ENCODE measurements around the gene RNASE13.

The RNASE13 gene

DNA sequence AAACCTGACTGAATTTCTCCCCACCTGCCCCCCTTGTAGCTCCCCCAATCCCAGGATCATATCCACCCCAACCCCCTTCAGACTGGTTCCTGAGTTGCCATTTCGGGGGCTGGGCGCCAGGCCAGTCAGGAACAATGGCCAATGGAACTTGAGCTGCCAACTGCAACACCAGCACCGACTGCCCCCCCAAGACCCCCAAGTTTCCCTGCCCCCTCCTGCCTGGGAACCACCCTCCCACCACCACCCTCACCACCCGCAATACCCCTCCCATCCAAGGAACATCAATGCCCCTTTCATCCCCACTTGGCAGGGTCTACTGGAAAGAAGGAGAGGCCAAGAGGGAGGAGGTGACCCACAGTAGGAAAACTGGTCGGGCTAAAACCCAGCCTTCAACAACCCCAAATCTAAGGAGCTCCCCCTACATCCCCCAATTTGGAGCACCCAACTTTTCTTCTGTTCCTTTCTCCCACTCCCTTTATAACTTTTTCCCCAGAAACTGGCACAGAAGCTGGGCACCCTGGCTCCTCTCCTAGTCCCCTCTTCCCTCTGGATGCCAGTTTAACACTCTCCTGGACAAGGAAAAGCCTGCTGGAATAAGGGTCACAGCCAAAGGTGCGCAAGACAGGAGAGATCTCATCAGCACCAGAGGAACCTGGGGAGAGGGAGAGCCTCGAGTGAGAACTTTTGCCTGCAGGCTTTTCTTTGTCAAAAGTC, 8.2 kb downstream of the RNASE13 start:
- H3K4me3 ChIP-seq (ENCODE audit: low read depth, low read length), result no peak overlapping the region
- TF ChIP-seq CTCF (IDR thresholded peaks at IDR 0.05; ENCODE audit: low read depth, low read length, missing control alignments), result no peak
- no peak for DNase-seq (ENCODE audit: low read depth)

DNA sequence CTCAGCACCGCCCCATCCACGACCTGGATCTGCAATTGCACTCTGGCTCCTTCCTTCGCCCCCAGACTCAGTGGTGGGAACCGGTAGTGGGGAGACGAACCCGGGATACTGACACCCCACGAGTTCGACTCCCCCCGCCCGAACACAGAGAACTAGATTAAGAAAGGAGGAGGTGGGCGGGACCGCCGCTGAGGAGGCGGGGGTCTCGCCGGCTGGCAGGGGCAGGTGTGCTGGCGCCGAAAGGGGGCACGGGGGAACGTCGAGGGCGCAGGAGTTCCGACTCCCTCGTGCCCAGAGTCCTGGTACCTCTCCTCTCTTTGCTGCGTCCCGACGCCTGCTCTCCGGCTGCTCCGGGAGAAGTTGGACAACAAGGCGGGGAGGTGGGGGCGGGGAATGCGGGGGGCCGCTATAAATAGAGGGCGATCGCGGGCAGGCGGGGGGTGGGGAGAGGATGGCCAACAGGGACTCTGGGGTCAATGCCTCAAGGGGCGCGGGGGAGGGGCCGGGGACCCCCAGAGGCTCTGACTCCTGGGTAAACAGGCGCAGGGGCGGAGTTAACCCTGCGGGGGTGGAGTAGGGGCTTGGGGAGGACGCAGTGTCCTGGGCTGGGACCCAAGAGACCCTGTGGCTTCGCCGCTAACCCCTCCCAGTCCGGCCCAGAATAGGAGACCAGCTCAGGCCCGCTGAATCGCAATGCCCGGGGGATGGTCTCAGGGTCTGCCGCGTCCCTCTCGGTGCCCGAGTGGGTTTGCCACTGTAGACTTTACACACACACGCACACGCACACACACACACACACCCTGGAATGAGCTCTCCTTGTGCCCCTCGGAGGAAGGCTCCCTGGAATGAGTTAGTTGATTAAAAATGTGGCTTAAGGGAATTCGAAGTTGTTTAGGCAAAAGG, 9.0 kb downstream of the RNASE13 start:
- no peak for DNase-seq (ENCODE audit: low read depth)
- no peak for TF ChIP-seq CTCF (IDR thresholded peaks at IDR 0.05; ENCODE audit: low read depth, low read length, missing control alignments)
- H3K4me3 ChIP-seq (ENCODE audit: low read depth, low read length), result no peak overlapping the region

GRCh38 chr14:21024585-21025370, 9.8 kb downstream of the RNASE13 start, which contains the start of gene NDRG2:
TSS of gene NDRG2 (minus strand) at chr14:21025061. CDS start at chr14:21023315, 1,746 bp downstream.
- no peak for TF ChIP-seq CTCF (IDR thresholded peaks at IDR 0.05; ENCODE audit: low read depth, low read length, missing control alignments)
- H3K4me3 ChIP-seq (ENCODE audit: low read depth, low read length), result no peak within 1 kb of the TSS; the same call in 1 of the 2 replicates
- DNase-seq (ENCODE audit: low read depth), result no peak

DNA sequence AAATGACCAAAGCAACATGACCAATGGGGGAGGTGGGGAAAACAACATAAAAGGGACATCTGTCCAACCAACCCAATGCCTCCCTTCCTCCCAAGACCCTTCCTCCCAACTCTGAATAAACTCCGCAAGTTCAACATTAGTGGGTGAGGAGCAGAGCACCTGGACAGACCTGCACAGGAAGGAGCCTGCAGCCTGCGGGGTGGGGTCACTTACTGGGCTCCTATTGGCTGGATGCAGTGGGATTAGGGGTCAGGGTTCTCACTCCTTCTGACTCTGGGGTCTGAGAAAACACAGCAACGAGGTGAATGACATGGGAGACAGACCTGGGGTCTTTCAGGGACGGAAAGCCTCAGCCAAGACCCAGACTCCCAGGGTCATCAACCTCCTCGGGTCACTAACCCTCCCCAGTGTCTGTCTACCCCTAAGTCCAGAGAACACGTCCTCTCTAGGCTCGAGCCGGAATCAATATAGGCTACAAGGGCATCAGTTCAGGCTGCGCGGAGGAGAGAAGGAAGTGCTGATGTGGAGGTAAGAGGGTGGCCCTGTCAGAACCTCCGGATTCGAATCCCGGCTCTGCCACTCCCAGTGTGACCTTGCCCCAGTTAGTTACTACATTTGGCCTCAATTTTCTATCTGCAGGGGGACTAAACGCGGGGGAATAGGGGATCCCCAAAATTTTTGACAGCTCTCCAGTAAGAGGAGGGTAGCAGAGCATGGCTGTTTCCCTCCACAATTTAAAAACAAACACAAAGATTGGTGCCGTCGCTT, 10.6 kb downstream of the RNASE13 start:
- no peak for DNase-seq (ENCODE audit: low read depth)
- no peak overlapping the region for H3K4me3 ChIP-seq (ENCODE audit: low read depth, low read length)
- no peak for TF ChIP-seq CTCF (IDR thresholded peaks at IDR 0.05; ENCODE audit: low read depth, low read length, missing control alignments)

- no peak for TF ChIP-seq CTCF (IDR thresholded peaks at IDR 0.05; ENCODE audit: low read depth, low read length, missing control alignments)
- no peak for DNase-seq (ENCODE audit: low read depth)
- no peak overlapping the region for H3K4me3 ChIP-seq (ENCODE audit: low read depth, low read length)
Measured at GRCh38 chr14:21023174-21023573, 11.4 kb downstream of the RNASE13 start.

DNA sequence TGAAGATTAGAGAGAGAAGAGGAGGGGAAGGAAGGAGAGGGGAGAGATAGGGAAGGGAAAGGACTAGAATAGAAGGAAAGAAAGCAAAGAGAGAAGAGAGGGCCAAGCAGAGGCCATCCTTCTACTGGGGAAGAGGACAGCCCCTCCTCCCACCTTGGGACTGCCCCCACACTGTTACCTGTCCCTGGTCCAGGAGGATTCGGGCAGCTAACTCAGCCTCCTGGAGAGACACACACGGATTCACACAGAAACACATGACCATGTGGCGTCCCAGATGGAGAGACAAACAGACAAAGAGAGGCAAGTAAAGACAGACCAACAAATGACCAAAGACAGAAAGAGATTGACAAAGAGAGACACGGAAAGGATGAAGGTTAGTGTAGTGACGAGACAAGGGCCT, 11.9 kb downstream of the RNASE13 start:
- H3K4me3 ChIP-seq (ENCODE audit: low read depth, low read length), result no peak overlapping the region
- DNase-seq (ENCODE audit: low read depth), result no peak
- TF ChIP-seq CTCF (IDR thresholded peaks at IDR 0.05; ENCODE audit: low read depth, low read length, missing control alignments), result no peak
